WTC11 (cell line): ENCODE data around the gene RYR1.

Experiments used
- ATF1 ChIP-seq: sonication (generic); formaldehyde crosslinking; IDR thresholded peaks from 2 replicates; pipeline ENCODE4 v1.8.1; 2023; ENCODE audit warnings: mild to moderate bottlenecking, moderate library complexity, missing genetic modification reagents
- ATF3 ChIP-seq: sonication (generic); formaldehyde crosslinking; conservative IDR thresholded peaks from 2 replicates; pipeline ENCODE4 v1.8.1; 2022; ENCODE audit warnings: mild to moderate bottlenecking, missing genetic modification reagents
- ETV6 ChIP-seq: sonication (generic); formaldehyde crosslinking; IDR thresholded peaks from 2 replicates; pipeline ENCODE4 v1.8.1; 2022; ENCODE audit warnings: mild to moderate bottlenecking, missing genetic modification reagents
- HMGXB4 ChIP-seq: sonication (generic); formaldehyde crosslinking; IDR thresholded peaks from 2 replicates; pipeline ENCODE4 v1.8.1; 2023; ENCODE audit warnings: mild to moderate bottlenecking, moderate library complexity, missing genetic modification reagents
- MLX ChIP-seq: sonication (generic); formaldehyde crosslinking; IDR thresholded peaks from 2 replicates; pipeline ENCODE4 v1.8.1; 2023; ENCODE audit warnings: mild to moderate bottlenecking, missing genetic modification reagents, moderate library complexity
- NFE2L1 ChIP-seq: sonication (generic); formaldehyde crosslinking; IDR thresholded peaks from 2 replicates; pipeline ENCODE4 v1.8.1; 2023; ENCODE audit warnings: missing genetic modification reagents
- RELA ChIP-seq: sonication (generic); formaldehyde crosslinking; IDR thresholded peaks from 2 replicates; pipeline ENCODE4 v1.8.1; 2022; ENCODE audit warnings: missing genetic modification reagents, mild to moderate bottlenecking, borderline replicate concordance
- SP1 ChIP-seq: sonication (generic); formaldehyde crosslinking; conservative IDR thresholded peaks from 2 replicates; pipeline ENCODE4 v1.8.1; 2022; ENCODE audit warnings: missing genetic modification reagents
- TCF7 ChIP-seq: sonication (generic); formaldehyde crosslinking; IDR thresholded peaks from 2 replicates; pipeline ENCODE4 v1.8.0; 2022; ENCODE audit warnings: mild to moderate bottlenecking, low read depth, missing genetic modification reagents, moderate library complexity
- TP53 ChIP-seq: sonication (generic); formaldehyde crosslinking; IDR thresholded peaks from 2 replicates; pipeline ENCODE4 v1.8.1; 2023; ENCODE audit warnings: mild to moderate bottlenecking, missing genetic modification reagents
- ZBTB21 ChIP-seq: sonication (generic); formaldehyde crosslinking; IDR thresholded peaks from 2 replicates; pipeline ENCODE4 v1.8.1; 2023; ENCODE audit warnings: mild to moderate bottlenecking, missing genetic modification reagents, borderline replicate concordance
- ZBTB43 ChIP-seq: sonication (generic); formaldehyde crosslinking; IDR thresholded peaks from 2 replicates; pipeline ENCODE4 v1.8.1; 2023; ENCODE audit warnings: mild to moderate bottlenecking, missing genetic modification reagents
- TF ChIP-seq, protein P1 (sequence below): fragments of 200-600 bp; IDR thresholded peaks from 2 replicates; pipeline ENCODE4 v1.8.0; 2022; ENCODE audit warnings: antibody characterized with exemption
- TF ChIP-seq, protein P2 (sequence below): sonication (generic); formaldehyde crosslinking; IDR thresholded peaks from 2 replicates; pipeline ENCODE4 v1.8.0; 2022; ENCODE audit warnings: mild to moderate bottlenecking, missing genetic modification reagents

DNA sequence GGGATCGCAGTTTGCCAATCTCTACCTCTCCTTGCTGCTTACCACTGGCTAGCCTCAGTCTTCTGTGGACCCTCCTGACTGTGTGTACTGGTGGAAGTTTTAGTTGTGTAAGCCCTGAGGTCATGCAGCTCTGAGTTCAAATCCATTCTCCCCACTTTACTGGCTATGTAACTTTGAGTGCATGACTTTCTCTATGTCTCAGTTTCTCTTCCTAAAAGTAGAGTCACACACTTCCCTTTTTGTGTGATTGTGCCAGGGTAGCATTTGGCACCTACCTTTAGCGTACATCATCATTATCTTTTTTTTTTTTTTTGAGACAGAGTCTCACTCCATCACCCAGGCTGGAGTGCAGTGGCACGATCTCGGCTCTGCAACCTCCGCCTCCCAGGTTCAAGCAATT lies 113.9 kb downstream of the RYR1 start:
- TF ChIP-seq, protein P1, sequence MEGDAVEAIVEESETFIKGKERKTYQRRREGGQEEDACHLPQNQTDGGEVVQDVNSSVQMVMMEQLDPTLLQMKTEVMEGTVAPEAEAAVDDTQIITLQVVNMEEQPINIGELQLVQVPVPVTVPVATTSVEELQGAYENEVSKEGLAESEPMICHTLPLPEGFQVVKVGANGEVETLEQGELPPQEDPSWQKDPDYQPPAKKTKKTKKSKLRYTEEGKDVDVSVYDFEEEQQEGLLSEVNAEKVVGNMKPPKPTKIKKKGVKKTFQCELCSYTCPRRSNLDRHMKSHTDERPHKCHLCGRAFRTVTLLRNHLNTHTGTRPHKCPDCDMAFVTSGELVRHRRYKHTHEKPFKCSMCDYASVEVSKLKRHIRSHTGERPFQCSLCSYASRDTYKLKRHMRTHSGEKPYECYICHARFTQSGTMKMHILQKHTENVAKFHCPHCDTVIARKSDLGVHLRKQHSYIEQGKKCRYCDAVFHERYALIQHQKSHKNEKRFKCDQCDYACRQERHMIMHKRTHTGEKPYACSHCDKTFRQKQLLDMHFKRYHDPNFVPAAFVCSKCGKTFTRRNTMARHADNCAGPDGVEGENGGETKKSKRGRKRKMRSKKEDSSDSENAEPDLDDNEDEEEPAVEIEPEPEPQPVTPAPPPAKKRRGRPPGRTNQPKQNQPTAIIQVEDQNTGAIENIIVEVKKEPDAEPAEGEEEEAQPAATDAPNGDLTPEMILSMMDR: no peak
- no peak for TF ChIP-seq ATF3 (CRISPR knock-in tag)
- TF ChIP-seq ZBTB21 (CRISPR knock-in tag): no peak
- TF ChIP-seq ATF1 (CRISPR knock-in tag): no peak
- TF ChIP-seq HMGXB4 (CRISPR knock-in tag): no peak
- TF ChIP-seq TCF7 (CRISPR knock-in tag): no peak
- TF ChIP-seq RELA (CRISPR knock-in tag): no peak
- TF ChIP-seq SP1: no peak
- TF ChIP-seq TP53 (CRISPR knock-in tag): no peak
- no peak for TF ChIP-seq NFE2L1
- TF ChIP-seq, protein P2, sequence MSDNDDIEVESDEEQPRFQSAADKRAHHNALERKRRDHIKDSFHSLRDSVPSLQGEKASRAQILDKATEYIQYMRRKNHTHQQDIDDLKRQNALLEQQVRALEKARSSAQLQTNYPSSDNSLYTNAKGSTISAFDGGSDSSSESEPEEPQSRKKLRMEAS (CRISPR knock-in tag): no peak
- no peak for TF ChIP-seq ZBTB43 (CRISPR knock-in tag)
- TF ChIP-seq MLX (CRISPR knock-in tag): no peak
- no peak for TF ChIP-seq ETV6 (CRISPR knock-in tag)
